Cardiac fibroblast (primary cell): ENCODE measurements around the gene ANO5.

Experiments
- DNase-seq, 2 donors: peaks; one replicate each; pipeline versions ENCODE4 v3.0.0 to v3.0.0-alpha.2; 2010; ENCODE audit warnings: low read depth in 2 of 2
- H3K4me3 ChIP-seq, 2 donors: replicated peaks in 1 of 2; 1 replicate in 1 of 2; 2 replicates in 1 of 2; pipeline ENCODE4 v1.5.1; 2011; ENCODE audit warnings: low read depth in 2 of 2, low read length in 2 of 2, mild to moderate bottlenecking in 2 of 2, moderate library complexity in 1 of 2
- CTCF ChIP-seq: IDR thresholded peaks from one replicate; pipeline ENCODE4 v1.5.1; 2011; ENCODE audit warnings: low read depth, mild to moderate bottlenecking, low read length, inconsistent platforms

Gene ANO5, protein sequence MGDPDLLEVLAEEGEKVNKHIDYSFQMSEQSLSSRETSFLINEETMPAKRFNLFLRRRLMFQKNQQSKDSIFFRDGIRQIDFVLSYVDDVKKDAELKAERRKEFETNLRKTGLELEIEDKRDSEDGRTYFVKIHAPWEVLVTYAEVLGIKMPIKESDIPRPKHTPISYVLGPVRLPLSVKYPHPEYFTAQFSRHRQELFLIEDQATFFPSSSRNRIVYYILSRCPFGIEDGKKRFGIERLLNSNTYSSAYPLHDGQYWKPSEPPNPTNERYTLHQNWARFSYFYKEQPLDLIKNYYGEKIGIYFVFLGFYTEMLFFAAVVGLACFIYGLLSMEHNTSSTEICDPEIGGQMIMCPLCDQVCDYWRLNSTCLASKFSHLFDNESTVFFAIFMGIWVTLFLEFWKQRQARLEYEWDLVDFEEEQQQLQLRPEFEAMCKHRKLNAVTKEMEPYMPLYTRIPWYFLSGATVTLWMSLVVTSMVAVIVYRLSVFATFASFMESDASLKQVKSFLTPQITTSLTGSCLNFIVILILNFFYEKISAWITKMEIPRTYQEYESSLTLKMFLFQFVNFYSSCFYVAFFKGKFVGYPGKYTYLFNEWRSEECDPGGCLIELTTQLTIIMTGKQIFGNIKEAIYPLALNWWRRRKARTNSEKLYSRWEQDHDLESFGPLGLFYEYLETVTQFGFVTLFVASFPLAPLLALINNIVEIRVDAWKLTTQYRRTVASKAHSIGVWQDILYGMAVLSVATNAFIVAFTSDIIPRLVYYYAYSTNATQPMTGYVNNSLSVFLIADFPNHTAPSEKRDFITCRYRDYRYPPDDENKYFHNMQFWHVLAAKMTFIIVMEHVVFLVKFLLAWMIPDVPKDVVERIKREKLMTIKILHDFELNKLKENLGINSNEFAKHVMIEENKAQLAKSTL

GRCh38 chr11:22192642-22193347, at the start of gene ANO5:
TSS of gene ANO5 (plus strand) at chr11:22193085. CDS start at chr11:22193493, 408 bp downstream.
- no peak for TF ChIP-seq CTCF
- H3K4me3 ChIP-seq: peak within 1 kb of the TSS; percentile 34 to 41
- DNase-seq: peak in 1 of 2 donors; percentile 6

GRCh38 chr11:22151649-22152197, 41.2 kb upstream of the ANO5 start:
- no peak for TF ChIP-seq CTCF
- DNase-seq: no peak
- H3K4me3 ChIP-seq: no peak overlapping the region

- DNase-seq: no peak
- no peak overlapping the region for H3K4me3 ChIP-seq
- no peak for TF ChIP-seq CTCF
These were observed 35.4 kb upstream of the ANO5 start for GRCh38 chr11:22157531-22157930.

GRCh38 chr11:22161489-22161888, 31.4 kb upstream of the ANO5 start:
- no peak for TF ChIP-seq CTCF
- DNase-seq: no peak
- H3K4me3 ChIP-seq: no peak overlapping the region

GRCh38 chr11:22162756-22163155, 30.1 kb upstream of the ANO5 start:
- no peak overlapping the region for H3K4me3 ChIP-seq
- no peak for TF ChIP-seq CTCF
- DNase-seq: no peak

DNA sequence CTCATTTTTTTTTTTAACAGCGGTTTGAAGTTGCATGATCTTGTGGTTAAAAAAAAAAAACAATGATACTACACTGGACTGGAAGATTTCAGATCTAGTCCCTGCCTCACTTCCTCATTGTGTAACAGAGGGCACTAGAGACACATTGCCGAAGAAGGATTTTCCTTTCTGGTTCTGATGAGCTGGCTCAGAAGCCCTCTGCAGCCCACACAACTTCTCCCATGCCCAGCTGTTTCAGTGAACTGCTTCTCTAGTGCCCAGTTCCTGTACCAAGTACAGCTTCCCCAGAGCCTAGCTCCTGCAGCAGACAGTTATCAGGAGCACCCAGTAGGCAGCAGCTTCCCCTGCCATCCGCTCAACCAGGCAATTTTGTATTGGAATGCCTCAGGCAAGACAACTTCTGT, 29.5 kb upstream of the ANO5 start:
- no peak for TF ChIP-seq CTCF
- no peak overlapping the region for H3K4me3 ChIP-seq
- DNase-seq: peak in 1 of 2 donors; percentile 1
